Astrocyte (in vitro differentiated cells and primary cell): Measurements from ENCODE around the gene PELI3.

Source experiments
- CTCF ChIP-seq: IDR thresholded peaks from 2 replicates; pipeline ENCODE4 v1.5.1; 2011; ENCODE audit warnings: low read depth, mild to moderate bottlenecking, inconsistent platforms, low read length, moderate library complexity; ENCODE audit not compliant: insufficient read depth
- EZH2 ChIP-seq: IDR thresholded peaks from 2 replicates; pipeline ENCODE4 v1.6.1; 2012; ENCODE audit warnings: mild to moderate bottlenecking, low read length, inconsistent platforms; ENCODE audit not compliant: insufficient read depth

DNA sequence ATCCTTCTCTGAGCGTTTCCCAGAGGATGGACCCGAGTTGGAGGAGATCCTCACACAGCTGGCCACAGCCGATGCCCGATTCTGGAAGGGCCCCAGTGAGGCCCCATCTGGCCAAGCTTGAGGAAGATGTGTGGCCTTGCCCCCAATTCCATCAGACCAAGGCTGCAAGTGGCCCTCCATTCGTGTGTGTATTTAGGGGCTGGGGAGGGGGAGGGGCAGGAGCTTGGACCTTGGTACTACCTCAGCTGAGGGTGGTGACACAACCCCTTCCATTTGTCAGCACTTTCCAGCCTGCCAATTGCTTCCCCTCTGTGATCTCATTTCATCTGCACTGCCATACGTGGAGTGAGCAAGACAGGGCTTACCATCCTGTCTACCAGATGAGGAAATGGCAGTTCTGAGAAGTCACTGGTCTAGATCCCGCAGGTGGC, 42.4 kb downstream of the PELI3 start:
- TF ChIP-seq CTCF (no peak), EZH2 (no peak)
